ENCODE measurements around the gene LIN54.
"Not testable (repeated sequence)": the region's sequence is repeated elsewhere in the genome, so short reads cannot be mapped to it uniquely, and the experiment has no call there.

The LIN54 gene

DNA sequence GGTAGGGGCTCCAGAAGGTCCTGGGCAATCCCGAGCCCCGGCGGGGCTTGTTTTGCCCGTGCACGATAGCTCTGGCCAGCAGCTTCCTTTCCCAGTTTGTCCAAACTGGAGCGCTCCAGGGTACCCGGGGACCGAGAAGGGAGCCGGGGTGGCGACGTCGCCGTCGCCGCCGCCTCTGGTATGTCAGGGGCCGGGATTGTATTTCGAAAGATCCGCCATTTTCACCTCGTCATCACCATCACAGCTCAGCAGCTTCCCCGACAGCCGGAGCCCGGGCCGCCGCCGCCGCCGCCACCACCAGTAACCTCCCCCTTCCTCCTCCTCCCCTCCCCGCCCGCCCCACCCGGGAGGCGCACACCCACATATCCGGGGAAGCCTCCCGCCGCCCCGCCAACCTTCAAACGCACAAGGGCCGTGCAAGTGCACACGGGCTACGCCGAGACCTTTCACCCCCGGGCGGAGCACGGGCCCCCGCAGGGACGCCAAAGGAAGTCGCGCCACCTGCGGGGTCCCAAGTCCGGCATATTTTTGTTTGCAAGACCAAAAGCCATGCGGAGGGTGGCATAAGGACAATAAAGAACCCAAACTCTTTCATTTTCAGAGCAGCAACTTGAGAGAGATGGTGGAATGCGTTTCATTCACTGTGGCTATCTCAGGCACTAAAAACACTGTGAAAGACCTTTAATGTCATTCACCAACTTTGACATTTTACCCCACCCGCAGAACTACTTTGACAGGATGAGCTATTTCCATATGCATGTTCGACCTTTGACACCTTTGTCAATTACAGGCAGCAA is at the start of gene LIN54:
TSS of gene LIN54 (minus strand) at position 302 of the 797 bp plus-strand sequence. CDS start 25,979 bp downstream, outside the sequence.
- peak; percentile 68 for DNase-seq

DNA sequence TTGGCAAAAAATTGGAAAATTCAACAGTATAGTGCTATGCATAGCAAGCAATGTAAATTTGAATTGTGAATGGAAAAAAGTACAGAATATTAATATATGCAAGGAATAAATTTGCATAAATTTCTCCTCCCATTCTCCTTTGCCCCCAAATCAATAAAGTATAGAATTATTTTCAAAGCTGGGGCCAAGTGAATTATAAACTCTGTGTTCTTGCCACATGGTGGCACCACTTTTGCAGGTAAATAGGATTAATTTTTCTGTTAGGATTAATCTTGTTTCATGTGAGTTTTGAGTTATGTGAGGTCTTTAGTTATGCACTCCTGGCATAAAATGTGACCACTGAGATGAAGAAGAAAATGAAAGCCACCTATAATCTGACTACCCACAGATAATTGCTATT is 44.3 kb upstream of the LIN54 start:
- DNase-seq, result peak; percentile 21

DNA sequence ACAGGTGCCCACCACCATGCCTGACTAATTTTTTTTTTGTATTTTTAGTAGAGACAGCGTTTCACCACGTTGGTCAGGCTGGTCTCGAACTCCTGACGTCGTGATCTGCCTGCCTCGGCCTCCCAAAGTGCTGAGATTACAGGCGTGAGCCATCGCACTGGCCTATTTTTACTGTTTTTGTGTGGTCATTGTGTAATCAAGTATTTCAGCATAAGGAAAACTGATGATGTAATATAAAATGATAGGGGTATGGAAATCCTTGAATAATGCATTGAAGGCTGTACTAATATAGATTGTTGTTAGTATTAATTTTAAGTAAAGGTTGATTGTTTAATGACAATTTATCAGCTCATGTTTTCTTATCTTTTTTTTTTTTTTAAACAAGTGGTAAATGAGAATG is 38.2 kb upstream of the LIN54 start:
- not testable (repeated sequence) for DNase-seq

- DNase-seq, result no peak
Observed at GRCh38 chr4:83046693-83047473, 36.3 kb upstream of the LIN54 start.

- peak; percentile 50 for DNase-seq
Observed at GRCh38 chr4:83043801-83044407, 33.3 kb upstream of the LIN54 start.

DNA sequence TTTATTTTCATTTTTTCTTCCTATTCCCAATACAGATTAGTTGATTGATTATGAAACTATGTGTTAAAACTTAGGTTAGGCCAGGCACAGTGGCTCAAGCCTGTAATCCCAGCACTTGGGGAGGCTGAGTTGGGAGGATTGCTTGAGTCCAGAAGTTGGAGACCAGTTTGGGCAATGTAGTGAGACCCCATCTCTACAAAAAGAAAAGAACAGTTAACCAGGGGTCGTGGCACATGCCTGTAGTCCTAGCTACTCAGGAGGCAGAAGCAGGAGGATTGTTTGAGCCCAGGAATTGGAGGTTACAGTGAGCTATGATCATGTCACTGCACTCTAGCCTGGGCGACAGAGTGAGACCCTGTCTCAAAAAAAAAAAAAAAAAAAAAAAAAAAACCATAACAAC is 32.5 kb upstream of the LIN54 start:
- DNase-seq, result not testable (repeated sequence)

DNA sequence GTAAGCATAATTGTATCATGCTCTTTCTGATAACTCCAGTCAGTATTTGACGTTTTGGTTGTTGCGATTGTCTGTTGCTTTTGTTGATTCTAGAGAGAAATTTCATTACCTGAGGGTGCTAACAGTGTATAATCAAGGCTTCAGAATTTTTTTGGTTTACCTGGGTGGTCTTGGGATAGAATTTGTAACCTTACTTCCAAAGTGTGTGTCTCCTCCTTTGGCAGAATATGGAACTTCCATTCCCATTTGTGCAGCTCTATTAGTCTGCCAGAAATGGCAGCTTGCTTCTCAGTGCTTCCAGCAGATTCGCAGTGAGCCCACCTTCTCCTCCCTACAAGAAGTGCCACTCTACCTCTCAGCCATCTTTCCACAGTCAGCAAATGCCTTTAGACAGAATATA is 29.6 kb upstream of the LIN54 start:
- DNase-seq, result no peak

GRCh38 chr4:83036991-83037665 is 26.5 kb upstream of the LIN54 start:
- no peak for DNase-seq

DNA sequence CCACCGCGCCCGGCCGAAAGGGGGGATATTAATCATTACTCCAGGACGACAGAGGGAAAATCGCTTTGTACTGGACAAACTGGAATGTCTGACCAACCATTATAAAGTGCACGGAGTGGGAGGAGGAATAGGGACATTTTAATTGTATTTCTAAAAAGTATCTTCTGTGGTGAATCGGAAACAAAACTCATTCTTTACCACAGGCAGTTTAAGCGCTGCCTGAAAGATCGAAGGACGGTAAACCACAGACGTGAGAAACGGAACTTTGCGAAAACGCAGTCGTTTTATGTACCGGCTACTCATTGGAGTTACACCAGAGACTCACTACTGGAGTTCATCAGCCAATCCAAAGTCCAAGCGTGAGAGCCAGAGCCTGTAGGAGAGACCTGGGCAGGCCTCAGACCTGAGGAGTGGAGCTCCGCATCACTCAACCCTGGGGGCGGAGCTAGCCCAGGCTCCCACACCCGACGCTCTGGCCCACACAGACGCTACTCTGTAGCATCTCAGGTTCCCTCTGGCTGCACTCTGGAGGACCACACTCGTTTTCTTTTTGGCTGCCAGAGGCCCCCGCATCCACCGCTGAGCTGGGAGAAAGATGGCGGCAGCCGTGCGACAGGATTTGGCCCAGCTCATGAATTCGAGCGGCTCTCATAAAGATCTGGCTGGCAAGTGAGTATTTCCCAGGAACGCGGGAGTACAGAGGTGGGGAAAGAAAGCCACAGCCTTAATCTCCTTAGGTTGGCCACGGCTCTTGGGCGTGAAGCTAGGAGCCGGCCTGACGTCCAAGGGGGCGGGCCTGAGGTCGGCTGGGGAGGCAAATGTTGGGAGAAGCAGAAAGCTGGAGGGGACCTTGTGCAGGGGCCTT is 24.2 kb upstream of the LIN54 start, which contains the start of gene COPS4:
TSS of gene COPS4 (plus strand) at position 554 of the 865 bp plus-strand sequence. CDS start at position 596, 42 bp downstream.
- peak; percentile 100 for DNase-seq

DNA sequence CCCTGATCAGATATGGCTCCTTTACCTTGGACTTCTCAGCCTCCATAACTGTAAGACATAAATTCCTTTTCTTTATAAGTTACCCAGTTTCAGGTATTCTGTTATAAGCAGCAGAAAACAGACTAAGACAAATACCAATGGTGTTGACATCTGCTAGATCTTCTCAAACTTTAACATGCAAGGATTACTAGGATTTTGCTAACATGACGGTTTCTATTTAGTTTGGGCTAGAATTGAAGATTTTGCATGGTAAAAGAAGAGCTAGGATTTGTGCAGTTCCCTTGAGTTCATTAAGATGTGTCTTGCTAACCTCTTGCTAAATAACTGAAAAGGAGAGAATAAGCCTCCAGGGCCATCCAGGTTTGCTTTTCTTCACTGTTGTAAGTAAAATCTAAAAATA is 19.1 kb upstream of the LIN54 start:
- no peak for DNase-seq

- DNase-seq, result no peak
Observed at GRCh38 chr4:83028976-83029375, 18.4 kb upstream of the LIN54 start.

GRCh38 chr4:83025563-83025962 is 14.9 kb upstream of the LIN54 start:
- no peak for DNase-seq

- no peak for DNase-seq
Observed at GRCh38 chr4:83024233-83024632, 13.6 kb upstream of the LIN54 start.

DNA sequence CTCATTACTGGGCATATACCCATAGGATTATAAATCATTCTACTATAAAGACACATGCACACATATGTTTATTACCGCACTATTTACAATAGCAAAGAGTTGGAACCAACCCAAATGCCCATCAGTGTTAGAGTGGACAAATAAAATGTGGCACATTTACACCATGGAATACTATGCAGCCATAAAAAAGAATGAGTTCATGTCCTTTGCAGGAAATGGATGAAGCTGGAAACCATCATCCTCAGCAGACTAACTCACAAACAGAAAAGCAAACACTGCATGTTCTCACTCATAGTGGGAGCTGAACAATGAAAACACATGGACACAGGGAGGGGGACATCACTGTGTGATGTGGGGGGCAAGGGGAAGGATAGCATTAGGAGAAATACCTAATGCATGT is 13.0 kb upstream of the LIN54 start:
- DNase-seq, result not testable (repeated sequence)

DNA sequence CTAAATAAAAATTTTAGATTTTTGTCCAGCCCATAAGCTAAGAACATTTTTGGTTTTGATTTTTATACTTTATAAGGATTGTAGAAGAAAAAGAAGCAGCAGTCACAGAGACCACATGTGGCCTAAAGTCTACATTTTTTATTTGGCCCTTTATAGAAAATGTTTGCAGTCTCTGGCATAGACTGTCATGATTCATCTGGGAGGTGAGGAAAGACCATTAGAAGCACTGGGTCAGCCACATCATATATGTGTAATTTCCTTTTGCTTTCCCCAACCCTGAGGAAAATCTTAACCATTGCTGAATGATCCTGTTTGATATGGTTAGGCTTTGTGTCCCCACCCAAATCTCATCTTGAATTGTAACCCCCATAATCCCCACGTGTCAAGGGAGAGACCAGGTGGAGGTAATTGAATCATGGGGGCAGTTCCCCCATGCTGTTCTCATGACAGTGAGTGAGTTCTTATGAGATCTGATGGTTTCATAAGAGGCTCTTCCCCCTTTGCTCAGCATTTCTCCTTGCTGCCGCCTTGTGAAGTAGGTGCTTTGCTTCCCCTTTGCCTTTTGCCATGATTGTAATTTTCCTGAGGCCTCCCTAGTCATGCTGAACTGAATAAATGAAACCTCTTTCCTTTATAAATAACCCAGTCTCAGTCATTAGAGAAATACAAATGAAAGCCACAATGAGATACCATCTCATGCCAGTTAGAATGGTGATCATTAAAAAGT is 12.3 kb upstream of the LIN54 start:
- DNase-seq, result peak; percentile 75

DNA sequence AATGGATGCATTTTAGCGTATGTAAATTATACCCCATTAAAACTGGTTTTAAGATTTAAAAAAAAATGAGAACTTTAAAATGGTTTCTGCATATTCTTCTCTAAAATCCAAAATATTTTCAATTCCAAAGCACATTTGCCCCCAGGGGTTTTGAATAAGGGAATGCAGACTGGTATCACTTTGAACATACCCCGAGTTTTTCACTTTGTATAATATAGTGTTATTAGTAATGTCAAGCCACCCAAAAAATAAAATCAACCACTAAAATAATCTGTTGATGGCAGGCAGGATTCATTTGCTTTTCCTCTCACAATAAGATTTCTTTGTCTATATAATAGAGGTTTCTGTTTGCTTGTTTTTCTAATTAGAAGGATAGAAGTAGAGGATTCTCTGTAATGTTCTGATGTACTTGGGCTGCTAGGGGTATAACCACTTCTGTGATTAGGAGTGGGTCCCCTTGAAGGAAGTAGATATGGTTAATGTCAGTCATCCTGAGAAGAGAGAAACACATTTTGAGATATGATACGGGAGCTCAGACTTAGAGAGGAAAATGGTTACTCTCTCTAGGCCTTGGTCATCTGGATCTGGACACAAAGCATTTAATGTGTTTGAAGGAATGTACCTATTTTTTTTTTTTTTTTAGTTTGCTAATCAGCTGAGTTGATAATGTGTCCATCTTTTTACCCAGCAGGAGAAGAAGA is 9.3 kb upstream of the LIN54 start:
- no peak for DNase-seq

GRCh38 chr4:83013902-83014301 is 3.3 kb upstream of the LIN54 start:
- DNase-seq, result no peak

GRCh38 chr4:83013420-83013867 is 2.8 kb upstream of the LIN54 start:
- DNase-seq, result no peak

- peak; percentile 97 for DNase-seq
Observed at GRCh38 chr4:83012687-83013419, 2.2 kb upstream of the LIN54 start.

- no peak for DNase-seq
Observed at GRCh38 chr4:83012200-83012686, 1.6 kb upstream of the LIN54 start.

Measured in fibroblast of upper back skin (primary cell).